Islet precursor cell (in vitro differentiated cells): ENCODE measurements around the gene FTL.
A peak's percentile ranks its signal among the peaks of the same experiment; 100 is the strongest.

ENCODE experiments used
- DNase-seq: peaks from one replicate; pipeline ENCODE4 v3.0.0-alpha.2; 2018

FTL gene

DNA sequence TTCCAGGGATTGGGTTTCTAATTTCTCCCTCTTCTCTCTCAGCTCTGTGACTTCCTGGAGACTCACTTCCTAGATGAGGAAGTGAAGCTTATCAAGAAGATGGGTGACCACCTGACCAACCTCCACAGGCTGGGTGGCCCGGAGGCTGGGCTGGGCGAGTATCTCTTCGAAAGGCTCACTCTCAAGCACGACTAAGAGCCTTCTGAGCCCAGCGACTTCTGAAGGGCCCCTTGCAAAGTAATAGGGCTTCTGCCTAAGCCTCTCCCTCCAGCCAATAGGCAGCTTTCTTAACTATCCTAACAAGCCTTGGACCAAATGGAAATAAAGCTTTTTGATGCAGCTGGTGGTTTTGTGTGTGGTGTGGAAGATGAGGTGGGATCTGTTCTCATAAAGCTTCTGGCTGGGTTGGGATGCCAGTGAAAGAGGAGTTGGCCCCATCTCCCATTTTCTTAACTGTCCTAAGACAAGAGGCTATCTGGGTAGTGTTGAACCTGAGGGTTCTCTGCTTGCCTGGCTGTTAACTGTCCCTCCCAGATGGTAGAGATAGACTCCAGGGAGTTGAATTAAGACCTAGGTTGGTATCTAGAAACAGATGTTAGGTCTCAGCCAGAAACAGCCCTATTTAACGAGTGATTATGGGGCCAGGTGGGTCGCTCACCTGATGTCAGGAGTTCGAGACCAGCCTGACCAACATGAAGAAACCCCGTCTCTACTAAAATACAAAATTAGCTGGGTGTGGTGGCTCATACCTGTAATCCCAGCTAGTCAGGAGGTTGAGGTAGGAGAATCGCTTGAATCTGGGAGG lies 1.6 kb downstream of the FTL start:
- no peak for DNase-seq

GRCh38 chr19:48967346-48968178 lies 2.5 kb downstream of the FTL start:
- DNase-seq: peak; percentile 57

- no peak for DNase-seq
Observed at GRCh38 chr19:48968179-48968661, 3.1 kb downstream of the FTL start.

GRCh38 chr19:48968813-48969218 lies 3.7 kb downstream of the FTL start:
- DNase-seq: no peak

- no peak for DNase-seq
Observed at GRCh38 chr19:48969276-48970138, 4.4 kb downstream of the FTL start.

DNA sequence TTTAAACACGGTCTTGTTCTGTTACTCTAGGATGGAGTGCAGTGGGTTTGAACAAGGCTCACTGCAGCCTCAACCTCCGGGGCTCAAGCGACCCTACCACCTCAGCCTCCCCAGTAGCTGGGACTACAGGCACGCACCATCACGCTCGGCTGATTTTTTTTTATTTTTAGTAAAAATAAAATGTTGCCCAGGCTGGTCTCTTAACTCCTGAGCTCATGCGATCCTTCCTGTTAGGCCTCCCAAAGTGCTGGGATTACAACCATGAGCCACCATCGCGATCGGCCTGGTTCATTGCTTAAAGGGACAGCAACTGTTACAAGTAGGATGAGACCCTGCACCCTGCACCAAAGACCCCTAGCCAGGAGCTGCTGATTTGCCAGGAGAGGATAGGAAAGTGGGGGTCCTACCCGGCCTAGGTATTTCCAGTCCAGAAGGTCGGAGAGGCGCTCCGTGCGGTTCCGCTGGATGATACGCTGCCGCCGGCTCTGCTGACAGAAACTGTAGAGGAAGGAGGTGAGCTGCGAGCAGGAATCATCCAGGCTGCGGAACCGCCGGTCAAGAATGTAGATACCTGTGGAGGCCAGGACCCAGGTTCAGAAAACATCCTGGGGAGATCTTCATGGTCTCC lies 5.1 kb downstream of the FTL start:
- no peak for DNase-seq

DNA sequence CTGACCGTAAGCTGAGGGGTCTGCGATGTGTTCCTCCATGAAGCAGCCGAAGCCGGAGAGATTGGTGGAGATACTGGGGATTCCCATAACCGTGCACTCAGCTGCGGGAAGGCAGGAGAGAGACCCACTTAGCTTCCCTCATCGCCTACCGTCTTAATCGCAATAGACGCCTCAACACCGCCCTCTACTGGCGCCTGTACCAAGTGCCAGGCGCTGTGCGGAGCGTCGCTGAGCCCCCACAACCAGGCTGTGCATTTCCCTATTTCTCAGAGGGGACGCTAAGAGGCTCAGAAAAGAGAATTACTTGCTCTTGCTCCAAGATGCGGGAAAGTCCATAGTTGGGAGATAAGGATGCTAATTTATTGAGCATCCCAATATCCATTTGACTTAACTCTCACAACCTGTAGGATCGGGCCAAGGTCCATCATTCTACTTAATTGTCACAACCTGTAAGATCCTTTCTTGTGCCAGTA lies 5.8 kb downstream of the FTL start:
- peak; percentile 87 for DNase-seq

- no peak for DNase-seq
Observed at GRCh38 chr19:48975947-48976847, 11.1 kb downstream of the FTL start.

GRCh38 chr19:48977061-48977460 lies 12.0 kb downstream of the FTL start:
- no peak for DNase-seq

DNA sequence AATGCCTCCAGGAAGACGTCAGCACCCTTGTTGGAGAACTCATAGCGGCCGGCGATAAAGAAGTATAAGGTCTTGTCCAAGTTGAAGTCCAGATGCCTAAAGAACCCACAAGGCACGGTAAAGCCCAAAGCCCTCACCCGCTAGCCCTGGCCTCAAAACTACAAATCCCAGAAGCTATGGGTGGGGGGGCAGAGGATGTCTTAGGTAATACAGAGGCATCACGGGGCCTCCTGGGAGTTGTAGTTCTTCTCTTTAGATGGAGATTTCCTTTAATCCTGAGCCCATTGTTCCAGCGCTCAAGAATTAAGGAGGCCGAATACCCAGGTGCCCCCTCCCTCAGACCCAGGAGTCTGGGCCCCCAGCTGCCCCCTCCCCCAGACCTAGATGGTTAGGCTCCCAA lies 17.2 kb downstream of the FTL start:
- no peak for DNase-seq

GRCh38 chr19:48985711-48986110 lies 20.6 kb downstream of the FTL start:
- DNase-seq: no peak

DNA sequence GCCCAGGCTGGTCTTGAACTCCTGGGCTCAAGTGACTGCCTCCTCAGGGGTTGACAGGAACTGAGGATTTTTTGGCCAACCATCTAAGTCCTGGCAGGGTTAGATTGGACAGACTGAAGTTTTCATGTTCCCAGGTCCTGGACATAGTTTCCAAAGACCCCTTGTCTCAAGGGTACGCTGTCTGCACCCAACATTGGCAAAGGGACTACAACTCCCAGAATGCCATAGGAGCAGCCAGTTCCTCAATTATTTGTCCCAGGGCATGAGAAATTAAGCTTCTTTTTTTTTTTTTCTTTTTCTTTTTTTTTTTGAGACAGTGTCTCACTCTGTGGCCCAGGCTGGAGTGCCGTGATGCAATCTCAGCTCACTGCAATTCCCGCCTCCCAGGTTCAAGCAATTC lies 21.1 kb downstream of the FTL start:
- DNase-seq: no peak

DNA sequence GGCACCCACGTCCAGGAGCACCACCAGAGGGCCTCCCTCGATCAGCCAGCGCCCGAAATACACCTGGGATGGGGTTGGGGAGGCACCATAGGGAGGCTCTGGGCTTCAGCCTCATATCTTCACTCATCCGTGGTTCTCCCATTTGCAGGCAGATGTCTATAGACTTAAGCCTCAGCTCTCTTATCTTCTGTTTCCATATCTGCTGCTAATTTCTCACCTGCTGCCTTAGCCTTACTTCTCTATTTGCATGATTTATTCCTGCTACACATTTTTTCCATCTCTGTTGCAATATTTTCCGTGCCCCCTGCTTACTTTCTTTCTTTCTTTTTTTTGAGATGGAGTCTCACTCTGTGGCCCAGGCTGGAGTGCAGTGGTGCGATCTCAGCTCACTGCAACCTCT lies 22.2 kb downstream of the FTL start:
- DNase-seq: no peak

DNA sequence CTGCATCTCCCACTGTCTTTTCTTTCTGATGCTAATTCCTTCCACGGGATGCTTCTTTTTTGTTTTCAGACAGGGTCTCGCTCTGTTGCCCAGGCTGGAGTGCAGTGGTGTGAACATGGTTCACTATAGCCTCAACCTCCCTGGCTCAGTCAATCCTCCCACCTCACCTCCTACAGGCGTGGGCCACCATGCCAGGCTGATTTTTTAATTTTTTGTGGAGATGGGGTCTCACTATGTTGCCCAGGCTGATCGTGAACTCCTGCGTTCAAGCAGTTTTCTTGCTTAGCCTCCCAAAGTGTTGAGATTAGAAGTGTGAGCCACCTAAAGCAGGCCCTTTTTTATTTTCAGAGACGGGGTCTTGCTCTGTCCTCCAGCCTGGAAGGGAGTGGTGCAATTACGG lies 23.2 kb downstream of the FTL start:
- no peak for DNase-seq

DNA sequence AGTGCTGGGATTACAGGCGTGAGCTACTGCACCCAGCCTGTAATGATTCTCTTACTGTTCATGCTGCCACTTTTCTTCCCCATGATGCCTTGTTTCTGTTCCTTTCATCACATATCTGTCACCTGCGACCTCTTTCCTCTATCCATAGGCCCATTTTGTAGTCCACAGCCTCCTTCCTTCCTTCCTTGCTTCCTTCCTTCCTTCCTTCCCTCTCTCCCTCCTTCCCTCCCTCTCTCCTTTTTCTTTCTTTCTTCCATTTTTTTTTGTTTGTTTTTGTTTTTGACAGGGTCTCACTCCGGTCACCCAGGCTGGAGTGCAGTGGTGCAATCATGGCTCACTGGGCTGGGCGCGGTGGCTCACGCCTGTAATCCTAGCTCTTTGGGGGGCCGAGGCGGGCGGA lies 23.8 kb downstream of the FTL start:
- no peak for DNase-seq

GRCh38 chr19:48989701-48990291 lies 24.7 kb downstream of the FTL start:
- peak; percentile 80 for DNase-seq

GRCh38 chr19:48990400-48990799 lies 25.3 kb downstream of the FTL start:
- no peak for DNase-seq

- no peak for DNase-seq
Observed at GRCh38 chr19:48991011-48991609, 26.0 kb downstream of the FTL start.

DNA sequence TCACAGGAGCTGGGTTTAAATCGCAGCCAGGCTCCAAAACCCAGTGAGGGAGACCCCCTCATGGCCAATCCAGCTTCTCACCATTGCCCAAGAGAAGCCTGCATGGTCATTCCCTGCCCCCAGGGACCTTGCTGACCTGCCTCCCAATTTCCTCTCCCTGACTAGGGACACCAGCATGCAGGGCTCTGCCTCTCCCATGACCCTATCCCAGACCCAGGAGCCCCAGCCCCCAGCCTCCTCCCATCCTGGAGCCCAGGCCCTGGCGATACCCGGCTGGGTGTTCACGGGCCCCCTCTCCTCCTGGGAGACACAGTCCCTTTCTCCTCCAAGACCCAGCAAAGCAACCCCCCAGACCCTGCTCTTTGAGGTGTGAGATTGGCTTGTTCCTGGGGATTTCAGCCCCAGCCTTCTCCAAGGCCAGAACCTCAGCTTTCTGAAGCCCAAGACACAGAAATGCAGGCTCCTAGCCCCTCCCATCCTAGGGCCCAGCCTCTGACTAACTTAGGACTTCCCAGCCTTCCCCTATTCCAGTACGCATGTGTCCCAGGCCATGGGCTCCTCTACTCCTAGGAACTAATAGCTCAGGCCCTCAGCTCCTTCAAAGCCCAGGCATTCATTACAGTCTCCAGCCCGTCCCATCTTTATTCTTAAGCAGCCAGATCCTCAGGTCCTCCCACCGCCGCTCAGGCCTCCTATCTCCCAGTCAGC lies 26.9 kb downstream of the FTL start:
- DNase-seq: peak; percentile 88
